GM18873 (cell line): ENCODE data around the gene NCOA5.

ENCODE experiments used
- ATAC-seq: cut with Tn5 transposase; IDR thresholded peaks from one replicate; pipeline ENCODE4 v1.9.1; 2021; ENCODE audit warnings: mild to moderate bottlenecking, moderate library complexity, moderate number of reproducible peaks; ENCODE audit not compliant: unreplicated experiment, low FRiP score

The NCOA5 gene

GRCh38 chr20:46047821-46048220, 41.9 kb downstream of the NCOA5 start:
- no peak for ATAC-seq

- no peak for ATAC-seq
These were observed 43.0 kb downstream of the NCOA5 start for GRCh38 chr20:46046588-46047310.

- no peak for ATAC-seq
These were observed 44.9 kb downstream of the NCOA5 start for GRCh38 chr20:46044896-46045295.

GRCh38 chr20:46043556-46043955, 46.2 kb downstream of the NCOA5 start:
- no peak for ATAC-seq

GRCh38 chr20:46040902-46041535, 48.7 kb downstream of the NCOA5 start:
- no peak for ATAC-seq

- no peak for ATAC-seq
These were observed 52.7 kb downstream of the NCOA5 start for GRCh38 chr20:46037036-46037435.

GRCh38 chr20:46036370-46036769, 53.4 kb downstream of the NCOA5 start:
- no peak for ATAC-seq

GRCh38 chr20:46035713-46036112, 54.0 kb downstream of the NCOA5 start:
- ATAC-seq = no peak

GRCh38 chr20:46035253-46035652, 54.5 kb downstream of the NCOA5 start:
- no peak for ATAC-seq

GRCh38 chr20:46034039-46034438, 55.7 kb downstream of the NCOA5 start:
- ATAC-seq = no peak

GRCh38 chr20:46031701-46032254, 58.0 kb downstream of the NCOA5 start:
- no peak for ATAC-seq

- no peak for ATAC-seq
These were observed 58.7 kb downstream of the NCOA5 start for GRCh38 chr20:46031014-46031569.

- no peak for ATAC-seq
These were observed 59.3 kb downstream of the NCOA5 start for GRCh38 chr20:46030284-46031013.

- ATAC-seq = no peak
These were observed 60.9 kb downstream of the NCOA5 start, which contains the start of gene SLC12A5 for GRCh38 chr20:46028772-46029371. Gene SLC12A5, plus strand, starts transcription at chr20:46029215. Its CDS starts 130 bp downstream, at chr20:46029345.

GRCh38 chr20:46028110-46028509, 61.7 kb downstream of the NCOA5 start:
- ATAC-seq = no peak

GRCh38 chr20:46027245-46027853, 62.4 kb downstream of the NCOA5 start:
- no peak for ATAC-seq

GRCh38 chr20:46025376-46025783, 64.4 kb downstream of the NCOA5 start:
- no peak for ATAC-seq

- no peak for ATAC-seq
These were observed 65.8 kb downstream of the NCOA5 start for GRCh38 chr20:46023999-46024398.

- no peak for ATAC-seq
These were observed 66.6 kb downstream of the NCOA5 start for GRCh38 chr20:46023148-46023484.
